ENCODE measurements around the gene NFE2L1. TPM values are rescaled to one million over a fixed set of nuclear protein-coding genes. Genes with fewer than 3 reads are reported as not detected.
A peak's percentile ranks its signal among the peaks of the same experiment; 100 is the strongest.
"Not testable (repeated sequence)": the region's sequence is repeated elsewhere in the genome, so short reads cannot be mapped to it uniquely, and the experiment has no call there.

Gene NFE2L1
- total and polyA plus RNA-seq, 8 donors: 92.1 to 173 (median 115) TPM

GRCh38 chr17:48013876-48014594 lies 34.1 kb upstream of the NFE2L1 start:
- Histone ChIP-seq H3K36me3 (no peaks in the 10 kb centered on the region), H3K9me3 (no peaks in the 10 kb centered on the region), H3K4me3 (no peak overlapping the region), H3K4me1 (peaks cover 8 to 37% of the 10 kb centered on the region in 2 donors), H3K27me3 (peaks cover 10 to 66% of the 10 kb centered on the region in 2 donors), H3K27ac (no peak overlapping the region)
- TF ChIP-seq, protein P1, sequence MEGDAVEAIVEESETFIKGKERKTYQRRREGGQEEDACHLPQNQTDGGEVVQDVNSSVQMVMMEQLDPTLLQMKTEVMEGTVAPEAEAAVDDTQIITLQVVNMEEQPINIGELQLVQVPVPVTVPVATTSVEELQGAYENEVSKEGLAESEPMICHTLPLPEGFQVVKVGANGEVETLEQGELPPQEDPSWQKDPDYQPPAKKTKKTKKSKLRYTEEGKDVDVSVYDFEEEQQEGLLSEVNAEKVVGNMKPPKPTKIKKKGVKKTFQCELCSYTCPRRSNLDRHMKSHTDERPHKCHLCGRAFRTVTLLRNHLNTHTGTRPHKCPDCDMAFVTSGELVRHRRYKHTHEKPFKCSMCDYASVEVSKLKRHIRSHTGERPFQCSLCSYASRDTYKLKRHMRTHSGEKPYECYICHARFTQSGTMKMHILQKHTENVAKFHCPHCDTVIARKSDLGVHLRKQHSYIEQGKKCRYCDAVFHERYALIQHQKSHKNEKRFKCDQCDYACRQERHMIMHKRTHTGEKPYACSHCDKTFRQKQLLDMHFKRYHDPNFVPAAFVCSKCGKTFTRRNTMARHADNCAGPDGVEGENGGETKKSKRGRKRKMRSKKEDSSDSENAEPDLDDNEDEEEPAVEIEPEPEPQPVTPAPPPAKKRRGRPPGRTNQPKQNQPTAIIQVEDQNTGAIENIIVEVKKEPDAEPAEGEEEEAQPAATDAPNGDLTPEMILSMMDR (IDR thresholded peaks at IDR 0.05): no peak
- no peak for DNase-seq
- ATAC-seq: no peak
- intact Hi-C loops (cut with DNase I): loop anchor here in 1 of 2 donors (10.0 kb wide), 1 partner anchor 69 kb away; the partner anchor contains the start of gene PNPO

GRCh38 chr17:48014595-48015111 lies 33.5 kb upstream of the NFE2L1 start:
- Histone ChIP-seq H3K27ac (no peak overlapping the region), H3K4me3 (no peak overlapping the region), H3K9me3 (no peaks in the 10 kb centered on the region), H3K36me3 (no peaks in the 10 kb centered on the region), H3K4me1 (peaks cover 8 to 37% of the 10 kb centered on the region in 2 donors), H3K27me3 (peaks cover 10 to 66% of the 10 kb centered on the region in 2 donors)
- TF ChIP-seq, protein P1 (IDR thresholded peaks at IDR 0.05): no peak
- DNase-seq (no peak), ATAC-seq (no peak)
- intact Hi-C loops (cut with DNase I): loop anchor here in 1 of 2 donors (10.0 kb wide), 1 partner anchor 70 kb away; the partner anchor contains the start of gene PNPO

DNA sequence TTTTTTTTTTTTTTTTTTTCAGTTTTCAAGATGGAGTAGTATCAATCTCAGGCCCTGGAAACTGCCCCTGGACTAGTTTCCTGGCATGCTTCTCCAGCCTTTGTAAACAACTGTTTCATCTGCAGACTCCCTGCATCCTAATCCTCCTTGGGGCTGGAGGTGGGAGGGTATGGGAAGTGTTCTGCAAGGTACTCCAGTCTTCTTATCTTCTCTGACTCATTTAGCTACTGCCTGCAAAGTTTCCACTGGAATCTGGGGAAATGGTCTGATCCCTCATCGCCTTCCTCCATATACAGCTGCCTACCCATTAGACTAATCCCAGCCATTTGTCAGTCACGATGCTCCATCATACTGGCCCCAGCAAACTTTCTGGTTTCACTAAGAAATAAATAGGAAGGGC lies 32.0 kb upstream of the NFE2L1 start:
- Histone ChIP-seq H3K27me3 (peaks cover 10 to 66% of the 10 kb centered on the region in 2 donors), H3K36me3 (no peaks in the 10 kb centered on the region), H3K4me3 (no peak overlapping the region), H3K4me1 (peaks cover 8 to 36% of the 10 kb centered on the region in 2 donors), H3K9me3 (no peaks in the 10 kb centered on the region), H3K27ac (no peak overlapping the region)
- intact Hi-C loops (cut with DNase I): loop anchor here in 1 of 2 donors (10.0 kb wide), 1 partner anchor 71 kb away; the partner anchor contains the start of gene PNPO
- TF ChIP-seq, protein P1 (IDR thresholded peaks at IDR 0.05): no peak
- DNase-seq (no peak), ATAC-seq (no peak)

- H3K4me3 ChIP-seq, H3K36me3 ChIP-seq, ATAC-seq, DNase-seq, H3K9me3 ChIP-seq: not testable (repeated sequence)
- peak overlapping the region in 1 of 2 donors; percentile 75 for H3K27ac ChIP-seq
- intact Hi-C loops (cut with DNase I): loop anchor here in 1 of 2 donors (10.0 kb wide), 1 partner anchor 73 kb away; the partner anchor contains the start of gene PNPO
- peaks cover 2 to 57% of the 10 kb centered on the region in 2 donors for H3K27me3 ChIP-seq
- peaks cover 0 to 36% of the 10 kb centered on the region in 2 donors for H3K4me1 ChIP-seq
These were observed 30.4 kb upstream of the NFE2L1 start for GRCh38 chr17:48017817-48018158.

DNA sequence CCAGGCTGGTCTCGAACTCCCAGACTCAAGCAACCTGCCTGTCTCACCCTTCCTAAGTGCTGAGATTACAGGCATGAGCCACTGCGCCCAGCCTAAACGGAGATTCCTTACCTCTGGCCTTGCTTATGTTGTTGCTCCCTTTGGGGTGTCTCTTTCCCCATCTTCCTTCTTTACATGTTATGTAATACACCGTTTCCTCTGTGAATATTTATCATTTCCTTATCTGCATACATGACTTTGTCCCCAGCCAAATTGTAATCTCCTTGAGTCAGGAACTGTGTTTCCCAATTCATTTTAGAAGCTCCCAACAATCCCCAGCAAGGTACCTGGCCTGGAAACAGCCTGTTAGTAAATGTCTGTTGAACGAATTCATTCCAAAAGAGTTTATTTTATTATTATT lies 26.2 kb upstream of the NFE2L1 start:
- Histone ChIP-seq H3K4me1 (peaks cover 14 to 72% of the 10 kb centered on the region in 2 donors), H3K4me3 (no peak overlapping the region), H3K36me3 (no peaks in the 10 kb centered on the region), H3K27ac (no peak overlapping the region), H3K9me3 (no peaks in the 10 kb centered on the region), H3K27me3 (peaks cover 0 to 48% of the 10 kb centered on the region in 2 donors)
- intact Hi-C loops (cut with DNase I): loop anchor here (10.0 kb wide), 3 partner anchors 53 to 113 kb away; no protein-coding TSS in a partner anchor
- ATAC-seq (no peak), DNase-seq (no peak)
- TF ChIP-seq, protein P1 (IDR thresholded peaks at IDR 0.05): no peak

Measured in left lung (tissue), 10 donors.